GM21529 (cell line): Measurements from ENCODE around the gene TAP2.

Source experiments
- ATAC-seq: cut with Tn5 transposase; IDR thresholded peaks from one replicate; pipeline ENCODE4 v1.9.1; 2021; ENCODE audit not compliant: unreplicated experiment

TAP2 gene

GRCh38 chr6:32794510-32794909 lies 44.0 kb downstream of the TAP2 start:
- no peak for ATAC-seq

- no peak for ATAC-seq
These were observed 45.6 kb downstream of the TAP2 start for GRCh38 chr6:32792901-32793435.

DNA sequence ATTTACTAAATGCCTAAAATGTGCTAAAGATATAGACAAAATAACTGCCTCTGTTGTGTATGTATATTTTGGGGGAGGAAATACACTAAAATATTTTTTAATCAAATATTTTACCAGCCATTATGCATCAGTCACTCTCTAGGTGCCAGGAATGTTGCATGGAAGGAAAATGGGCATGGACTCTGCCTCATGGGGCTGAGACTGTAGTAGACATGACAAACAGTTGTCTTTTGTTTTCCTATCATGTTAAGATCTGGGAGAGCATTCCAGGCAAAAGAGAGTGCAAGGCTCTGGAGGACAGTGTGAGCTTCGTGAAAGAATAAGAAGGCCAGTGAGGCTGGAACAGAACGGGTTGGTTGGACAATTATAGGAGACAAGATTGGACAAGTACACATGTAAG lies 48.2 kb downstream of the TAP2 start:
- ATAC-seq = no peak
